Myocyte (in vitro differentiated cells): Measurements from ENCODE around the gene PARD3B. TPM values are rescaled to one million over a fixed set of nuclear protein-coding genes. Genes with fewer than 3 reads are reported as not detected.
"Not testable (repeated sequence)": the region's sequence is repeated elsewhere in the genome, so short reads cannot be mapped to it uniquely, and the experiment has no call there.

Experiments used
- DNase-seq: peaks from one replicate; pipeline ENCODE4 v3.0.0-alpha.2; 2012; ENCODE audit warnings: low read depth
- total RNA-seq: library from RNA; depleted of rRNA; stranded (reverse); fragments of >200 nt; gene quantifications from 2 replicates; pipeline ENCODE4 v1.2.3, GENCODE V29; 2014

The PARD3B gene
- total RNA-seq, 1 donor from 2014 or later, result 7.2 TPM

DNA sequence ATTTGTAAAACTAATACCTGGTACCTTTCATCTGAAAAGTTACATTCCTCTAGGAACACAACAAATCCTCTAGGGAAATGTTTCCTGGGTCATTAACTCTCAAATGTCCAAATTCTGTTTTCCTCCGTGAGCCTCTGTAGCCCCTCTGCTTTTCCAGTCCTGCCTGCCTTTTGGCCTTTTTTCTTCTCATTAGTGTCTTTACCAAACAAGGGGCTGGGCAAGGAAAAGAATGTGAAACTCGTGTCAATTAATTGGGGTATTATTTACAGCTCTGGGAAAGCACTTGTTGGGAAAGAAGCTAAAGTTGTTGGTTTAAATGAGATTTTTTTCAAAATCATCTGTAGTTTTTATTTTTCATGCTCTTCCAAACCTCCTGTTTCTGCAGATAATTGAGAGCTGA is 938.9 kb downstream of the PARD3B start:
- DNase-seq, result no peak

DNA sequence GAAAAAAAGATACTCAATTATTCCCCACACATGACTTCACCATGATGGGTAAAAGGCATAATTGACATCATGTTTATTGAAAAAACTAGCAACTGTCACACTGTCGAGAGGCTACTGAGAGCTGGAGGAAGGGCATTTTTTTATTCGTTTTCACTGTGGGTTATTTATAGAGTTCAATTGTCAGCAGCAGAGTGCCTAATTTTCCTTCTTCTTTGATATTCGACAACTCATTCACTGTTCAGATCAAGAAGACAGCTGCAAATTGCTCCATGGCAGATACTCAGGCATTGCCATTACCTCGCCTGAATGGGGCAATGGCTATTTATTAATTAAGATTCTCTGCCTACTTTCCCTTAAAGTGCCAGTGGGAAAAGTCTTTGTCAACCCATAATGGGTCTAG is 939.5 kb downstream of the PARD3B start:
- DNase-seq, result peak; percentile 33

GRCh38 chr2:205493528-205493927 is 948.3 kb downstream of the PARD3B start:
- not testable (repeated sequence) for DNase-seq

GRCh38 chr2:205494537-205495235 is 949.4 kb downstream of the PARD3B start:
- DNase-seq, result no peak

DNA sequence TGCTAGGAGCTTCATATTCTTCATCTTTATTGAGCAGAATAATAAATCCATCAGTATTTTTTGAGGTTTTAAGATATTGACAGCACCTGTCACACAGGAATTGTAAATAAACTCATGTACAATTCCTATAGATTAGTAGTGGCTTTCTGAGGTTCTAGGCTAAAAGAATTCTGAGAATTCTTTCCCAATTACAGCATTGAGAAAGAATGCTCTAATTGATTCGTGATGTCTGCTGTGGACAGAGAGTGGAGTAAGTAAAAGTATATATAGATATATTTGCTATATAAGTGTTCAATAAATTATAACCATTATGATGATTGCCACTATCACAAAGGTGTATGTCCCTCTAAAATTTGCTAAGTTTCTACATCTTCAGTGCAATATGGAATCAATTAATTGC is 950.5 kb downstream of the PARD3B start:
- DNase-seq, result no peak

- DNase-seq, result no peak
Observed at GRCh38 chr2:205496370-205496769, 951.1 kb downstream of the PARD3B start.

DNA sequence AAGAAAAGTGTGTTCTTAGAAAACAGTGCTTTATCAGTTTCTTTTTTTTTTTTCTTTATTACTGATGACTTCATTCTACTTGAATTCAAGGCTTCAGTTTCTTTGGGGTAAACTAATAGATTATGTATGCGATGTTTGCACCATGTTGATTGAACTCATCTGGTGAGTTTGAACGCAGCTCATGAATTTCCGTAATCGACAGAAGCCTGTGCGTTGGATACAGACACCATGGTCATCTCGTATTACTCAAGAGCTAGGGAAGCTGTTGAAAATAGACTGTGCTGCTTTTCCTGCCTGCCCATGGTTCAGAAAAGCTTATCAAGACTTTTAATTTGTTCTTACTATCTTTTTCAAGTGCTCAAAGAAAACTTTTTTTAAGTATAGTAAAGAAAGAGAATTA is 951.5 kb downstream of the PARD3B start:
- no peak for DNase-seq

GRCh38 chr2:205499006-205499405 is 953.7 kb downstream of the PARD3B start:
- no peak for DNase-seq

GRCh38 chr2:205500065-205500464 is 954.8 kb downstream of the PARD3B start:
- DNase-seq, result no peak

DNA sequence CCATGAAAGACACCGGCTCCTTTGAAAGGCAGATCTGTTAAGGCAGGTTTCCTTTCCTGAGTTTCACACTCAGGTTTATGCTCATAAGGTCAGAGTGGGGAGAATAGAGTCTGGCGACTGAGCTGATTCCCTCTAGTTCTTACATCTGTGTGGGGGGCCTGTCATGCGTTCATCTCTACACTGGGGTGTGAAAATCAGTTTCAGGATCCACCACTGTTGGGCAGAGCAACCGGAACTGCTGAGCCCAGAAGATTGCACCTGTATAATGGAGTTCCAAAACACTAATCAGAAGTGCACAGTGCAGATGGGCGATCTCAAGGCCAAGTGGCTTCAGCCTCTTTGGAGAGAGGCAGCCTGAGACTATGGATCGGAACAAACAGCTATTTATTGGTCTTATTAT is 955.7 kb downstream of the PARD3B start:
- no peak for DNase-seq

GRCh38 chr2:205501826-205502225 is 956.6 kb downstream of the PARD3B start:
- no peak for DNase-seq

DNA sequence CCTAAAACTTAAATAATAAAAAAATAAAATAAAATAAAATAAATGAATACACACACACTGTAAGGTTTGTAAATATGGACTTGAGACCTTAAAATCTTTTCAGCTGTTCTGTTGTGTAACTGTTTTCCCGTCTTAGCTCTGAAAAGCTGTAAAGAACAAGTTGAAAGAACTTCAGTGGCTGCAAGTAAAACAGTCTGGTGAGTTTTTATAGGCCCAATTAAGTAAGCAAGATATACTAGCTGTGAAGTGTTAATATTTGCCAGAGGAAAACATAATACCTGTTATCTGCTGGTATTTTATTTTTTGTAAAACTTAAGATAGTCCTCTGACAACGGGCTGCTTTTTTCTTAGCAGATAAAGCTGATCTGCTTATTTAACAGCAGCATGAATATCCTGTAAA is 960.1 kb downstream of the PARD3B start:
- DNase-seq, result no peak

DNA sequence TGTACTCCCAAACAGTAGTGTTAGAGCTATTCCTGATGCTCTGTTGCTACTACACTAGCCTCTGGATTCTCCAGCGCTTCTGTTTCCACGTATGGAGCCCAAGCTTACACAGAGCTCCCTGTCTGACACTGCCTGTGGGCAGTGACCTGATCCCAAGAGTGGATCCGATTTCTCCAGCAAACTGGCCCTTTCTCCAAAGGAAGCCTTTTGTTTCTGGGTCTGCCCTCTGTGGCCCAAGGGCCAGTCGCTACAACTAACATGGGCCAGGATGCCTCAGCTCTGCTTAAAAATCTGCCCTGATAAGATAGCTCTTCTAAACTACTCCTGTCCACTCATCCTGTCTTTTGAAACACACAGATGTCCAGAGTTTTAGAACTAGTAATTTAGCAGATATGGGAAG is 964.4 kb downstream of the PARD3B start:
- DNase-seq, result no peak

GRCh38 chr2:205510345-205510744 is 965.1 kb downstream of the PARD3B start:
- DNase-seq, result no peak

- DNase-seq, result peak; percentile 9
Observed at GRCh38 chr2:205511221-205511620, 965.9 kb downstream of the PARD3B start.

DNA sequence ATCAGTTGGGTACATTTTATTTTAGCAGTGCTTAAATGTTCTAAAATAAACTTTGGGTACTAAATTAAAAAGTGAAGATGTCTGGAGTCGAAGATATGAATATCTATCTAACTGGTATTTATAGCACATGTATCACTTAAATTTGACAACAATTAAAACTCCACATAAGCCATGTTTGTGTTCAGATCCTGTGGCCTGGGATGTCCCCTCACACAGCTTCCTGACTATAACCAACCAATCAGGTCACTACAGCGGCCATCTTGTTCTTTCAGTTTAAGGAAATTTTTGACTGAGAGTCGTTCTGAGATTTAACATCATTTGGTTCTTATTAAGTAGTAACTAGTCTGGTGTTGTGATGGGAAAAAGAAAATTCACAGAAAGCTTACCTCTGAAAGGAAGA is 966.4 kb downstream of the PARD3B start:
- DNase-seq, result peak; percentile 9

DNA sequence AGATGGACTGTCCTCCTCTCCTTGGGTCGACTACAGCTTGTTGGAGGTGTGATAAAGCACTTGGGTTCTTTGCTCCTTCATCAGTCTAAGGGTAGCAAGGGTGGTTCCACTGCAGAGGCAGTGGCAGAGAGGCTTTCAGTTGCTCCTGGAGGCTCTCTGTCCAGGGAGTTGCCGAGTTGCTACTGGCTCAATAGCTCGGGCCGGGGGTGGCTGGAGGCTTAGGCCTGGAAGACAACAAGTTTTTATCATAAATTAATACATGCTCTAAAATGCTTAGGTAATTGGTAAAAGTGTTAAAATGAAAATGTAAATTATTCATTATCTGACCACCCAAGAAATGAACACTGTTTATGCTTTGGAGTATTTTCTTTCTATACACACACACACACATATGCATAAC is 975.0 kb downstream of the PARD3B start:
- no peak for DNase-seq

DNA sequence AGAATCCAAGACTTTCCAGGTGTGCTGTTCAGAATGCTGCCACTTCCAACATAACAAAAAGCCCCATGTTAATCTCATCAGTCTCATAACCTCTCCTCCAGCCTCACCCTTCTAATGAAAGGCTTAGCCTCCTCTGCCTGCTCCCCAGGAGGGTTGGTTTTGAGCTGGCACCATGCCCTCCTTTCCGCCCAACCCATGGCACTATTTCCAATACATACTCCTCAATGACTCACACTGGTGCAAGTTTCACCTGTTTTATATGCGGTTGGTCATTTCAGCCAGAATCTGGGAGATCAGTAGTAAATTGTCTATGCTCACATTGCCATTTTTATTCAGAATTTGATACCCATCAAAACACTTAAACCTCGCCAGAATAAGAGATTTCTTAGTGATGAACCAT is 979.4 kb downstream of the PARD3B start:
- peak; percentile 21 for DNase-seq

DNA sequence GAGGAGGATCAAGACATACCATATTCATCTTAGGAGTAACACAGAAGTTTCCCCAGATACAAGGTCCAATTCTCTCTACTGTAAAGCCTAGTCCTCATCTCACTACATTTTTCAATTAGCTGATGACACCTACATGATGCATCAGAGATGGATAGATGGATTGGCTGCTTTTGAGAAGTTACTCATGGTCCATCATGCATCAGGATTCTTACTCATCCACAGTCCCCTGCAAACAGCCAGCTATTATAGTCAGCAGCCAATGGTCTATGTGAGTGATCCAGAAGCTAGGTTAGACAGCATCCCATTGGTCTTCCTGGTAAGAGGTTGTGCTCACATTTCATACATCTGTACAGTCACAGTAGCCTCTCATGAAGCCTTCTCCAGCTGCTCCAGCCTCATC is 982.5 kb downstream of the PARD3B start:
- no peak for DNase-seq

DNA sequence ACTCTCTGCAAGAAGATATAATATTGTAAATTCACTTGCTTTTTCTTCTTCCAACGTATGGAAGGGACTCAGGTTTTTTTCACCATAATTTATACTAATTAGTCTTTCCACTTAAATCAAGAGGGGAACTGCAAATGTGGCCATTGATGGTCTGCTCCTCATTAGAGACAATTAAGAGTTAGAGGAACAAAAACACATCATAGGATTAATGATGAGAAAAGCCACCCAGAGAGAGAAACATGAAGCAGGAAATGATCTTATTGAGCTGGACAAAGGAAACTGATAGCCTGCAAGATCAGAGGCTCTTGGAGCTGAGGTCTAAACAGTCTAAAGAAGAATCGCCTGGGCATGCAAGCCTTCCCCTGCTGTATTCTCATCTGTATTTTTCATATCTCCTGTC is 985.8 kb downstream of the PARD3B start:
- no peak for DNase-seq

DNA sequence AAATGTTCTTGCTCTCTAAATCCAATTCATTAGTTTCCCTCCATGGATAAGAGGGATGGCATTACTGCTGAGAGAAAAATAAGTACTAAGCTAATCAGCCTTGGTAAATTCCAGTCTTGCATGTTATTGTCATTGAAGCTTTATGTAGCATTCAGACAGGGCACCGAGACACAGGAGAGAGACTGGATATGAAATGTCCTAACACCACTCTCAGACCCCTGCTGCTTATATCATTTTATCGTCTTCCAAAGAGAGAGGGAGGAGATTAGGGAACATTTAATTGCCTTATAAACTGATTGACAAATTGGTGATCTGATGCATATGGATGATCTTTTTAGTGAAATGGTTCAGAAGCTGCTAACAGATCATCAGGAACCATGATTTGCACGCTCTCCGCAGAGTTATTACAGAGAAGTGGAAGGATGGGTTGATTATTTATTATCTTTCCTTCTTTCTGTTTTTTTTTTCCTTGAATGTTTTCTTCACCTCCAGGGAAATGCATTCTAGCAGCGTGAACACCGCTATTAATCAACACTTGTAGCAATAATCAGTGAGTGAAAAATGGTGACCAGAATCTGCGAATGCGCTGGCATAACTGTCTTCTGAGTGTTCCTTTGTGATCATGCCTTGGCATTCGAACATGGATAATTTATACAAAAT is 986.3 kb downstream of the PARD3B start:
- DNase-seq, result no peak

DNA sequence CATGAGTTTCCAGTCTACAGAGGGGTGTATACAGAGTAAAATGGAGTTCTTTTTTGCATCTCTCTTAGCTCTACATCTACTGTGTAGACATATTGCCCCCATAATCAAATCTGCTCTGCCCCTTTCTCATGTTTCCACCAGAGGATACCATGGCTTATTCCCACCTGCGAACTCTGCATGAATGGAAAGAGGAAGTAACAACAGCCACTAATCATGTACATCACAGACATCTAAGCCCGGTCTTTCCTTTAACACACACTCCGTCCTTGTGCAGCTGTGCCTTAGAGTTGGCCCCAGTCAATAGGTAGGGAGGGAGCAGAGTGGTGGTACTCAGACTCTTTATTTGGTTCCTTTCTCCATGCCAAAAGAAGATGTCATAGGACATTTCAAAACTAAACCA is 989.7 kb downstream of the PARD3B start:
- DNase-seq, result no peak

DNA sequence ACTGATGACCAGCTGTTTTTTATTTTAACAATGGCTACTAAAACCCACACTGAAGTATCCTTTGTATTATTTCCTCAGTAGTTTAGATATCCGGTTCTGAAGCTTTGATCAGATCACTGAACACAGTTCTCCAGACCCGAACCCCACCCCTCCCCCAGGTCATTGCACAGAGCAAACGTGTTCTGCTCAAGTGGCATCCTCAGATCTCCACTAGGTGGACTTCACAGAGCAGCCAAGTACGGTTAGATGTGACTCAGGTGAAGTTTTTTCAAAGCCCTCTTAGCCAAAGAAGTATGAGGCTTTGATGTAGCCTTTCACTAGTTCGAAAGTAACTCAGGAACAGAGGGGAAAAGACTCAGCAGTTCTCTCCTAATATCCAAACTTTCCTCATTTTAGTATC is 994.3 kb downstream of the PARD3B start:
- no peak for DNase-seq
